Measurements from ENCODE around the gene NLK. TPM values are rescaled to one million over a fixed set of nuclear protein-coding genes. Genes with fewer than 3 reads are reported as not detected.
"Not testable (repeated sequence)": the region's sequence is repeated elsewhere in the genome, so short reads cannot be mapped to it uniquely, and the experiment has no call there.

Gene NLK
- total RNA-seq (2014; rRNA removed; shearing (Covaris generic); ENCODE audit: low replicate concordance), result 9.1 and 18.0 TPM in 2 replicates

DNA sequence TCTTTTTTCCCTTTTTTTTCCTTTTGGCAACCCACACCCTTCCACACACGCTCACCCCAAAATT is at the start of gene NLK:
NLK (plus strand) TSS at position 21 of the 64 bp plus-strand sequence. CDS start 197 bp downstream, outside the sequence.
- no peak for DNase-seq (ENCODE audit: low read depth)
- in situ Hi-C loops (cut with HindIII; ENCODE audit: low pct_unique_long_range_greater_than_20kb, low sequenced_read_pairs), result no loop called here

- in situ Hi-C loops (cut with HindIII; ENCODE audit: low pct_unique_long_range_greater_than_20kb, low sequenced_read_pairs), result no loop called here
- no peak for DNase-seq (ENCODE audit: low read depth)
Observed at GRCh38 chr17:27993161-27993695, 49.2 kb upstream of the NLK start.

DNA sequence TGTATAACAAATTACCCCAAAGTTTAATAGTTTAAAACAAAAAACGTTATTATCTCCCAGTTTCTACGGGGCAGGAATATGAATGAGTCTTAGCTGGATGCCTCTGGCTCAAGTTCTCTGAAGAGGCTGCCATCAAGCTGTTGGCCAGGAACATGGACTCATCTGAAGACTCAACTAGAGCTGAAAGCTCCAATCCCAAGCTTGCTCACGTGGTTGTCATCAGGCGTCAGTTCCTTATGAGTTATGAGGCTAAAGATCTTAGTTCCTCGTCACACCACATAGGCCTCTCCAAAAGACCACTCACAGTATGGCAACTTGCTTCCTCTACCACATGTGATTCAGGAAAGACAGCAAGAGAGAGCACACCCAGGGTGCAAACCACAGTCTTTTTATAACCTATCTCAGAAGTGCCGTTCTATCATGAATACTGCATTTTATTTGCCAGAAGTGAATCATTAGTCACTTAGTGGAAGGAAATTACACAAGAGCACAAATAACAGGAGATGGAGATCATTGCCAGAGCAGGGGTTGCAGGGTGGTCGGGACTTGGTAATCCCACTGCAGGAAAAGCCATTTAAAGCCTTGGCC is 48.7 kb upstream of the NLK start:
- in situ Hi-C loops (cut with HindIII; ENCODE audit: low pct_unique_long_range_greater_than_20kb, low sequenced_read_pairs), result no loop called here
- DNase-seq (ENCODE audit: low read depth), result no peak

GRCh38 chr17:27994586-27994985 is 47.9 kb upstream of the NLK start:
- in situ Hi-C loops (cut with HindIII; ENCODE audit: low pct_unique_long_range_greater_than_20kb, low sequenced_read_pairs), result no loop called here
- no peak for DNase-seq (ENCODE audit: low read depth)

- in situ Hi-C loops (cut with HindIII; ENCODE audit: low pct_unique_long_range_greater_than_20kb, low sequenced_read_pairs), result no loop called here
- DNase-seq (ENCODE audit: low read depth), result no peak
Observed at GRCh38 chr17:27995554-27995953, 46.9 kb upstream of the NLK start.

- in situ Hi-C loops (cut with HindIII; ENCODE audit: low pct_unique_long_range_greater_than_20kb, low sequenced_read_pairs), result no loop called here
- no peak for DNase-seq (ENCODE audit: low read depth)
Observed at GRCh38 chr17:27996202-27997043, 46.1 kb upstream of the NLK start.

- DNase-seq (ENCODE audit: low read depth), result no peak
- in situ Hi-C loops (cut with HindIII; ENCODE audit: low pct_unique_long_range_greater_than_20kb, low sequenced_read_pairs), result no loop called here
Observed at GRCh38 chr17:27997044-27997401, 45.5 kb upstream of the NLK start.

DNA sequence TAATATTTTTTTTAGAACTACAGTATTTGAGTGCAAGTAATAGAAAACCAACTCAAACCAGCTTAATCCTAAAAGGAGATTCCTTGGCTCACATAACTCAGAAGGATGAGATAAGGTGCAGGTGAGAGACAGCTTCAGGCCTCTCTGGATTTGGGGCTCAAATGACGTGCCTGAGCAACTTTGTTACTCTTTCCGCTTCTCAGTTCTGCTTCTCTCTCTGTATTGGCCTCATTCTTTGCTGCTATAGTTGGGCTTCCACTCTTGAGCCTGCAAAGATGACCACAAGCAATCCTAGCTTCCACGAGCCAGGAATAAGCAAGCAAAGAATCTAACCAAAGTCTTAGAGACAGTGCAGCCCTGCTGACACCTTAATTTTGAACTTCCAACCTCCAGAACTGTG is 45.0 kb upstream of the NLK start:
- in situ Hi-C loops (cut with HindIII; ENCODE audit: low pct_unique_long_range_greater_than_20kb, low sequenced_read_pairs), result no loop called here
- no peak for DNase-seq (ENCODE audit: low read depth)

GRCh38 chr17:28001149-28001548 is 41.3 kb upstream of the NLK start:
- in situ Hi-C loops (cut with HindIII; ENCODE audit: low pct_unique_long_range_greater_than_20kb, low sequenced_read_pairs), result no loop called here
- no peak for DNase-seq (ENCODE audit: low read depth)

- DNase-seq (ENCODE audit: low read depth), result no peak
- in situ Hi-C loops (cut with HindIII; ENCODE audit: low pct_unique_long_range_greater_than_20kb, low sequenced_read_pairs), result no loop called here
Observed at GRCh38 chr17:28004344-28004743, 38.1 kb upstream of the NLK start.

GRCh38 chr17:28007925-28008324 is 34.6 kb upstream of the NLK start:
- DNase-seq (ENCODE audit: low read depth); in situ Hi-C loops (cut with HindIII; ENCODE audit: low pct_unique_long_range_greater_than_20kb, low sequenced_read_pairs): not testable (repeated sequence)

GRCh38 chr17:28008513-28008912 is 34.0 kb upstream of the NLK start:
- DNase-seq (ENCODE audit: low read depth), result peak; percentile 59
- in situ Hi-C loops (cut with HindIII; ENCODE audit: low pct_unique_long_range_greater_than_20kb, low sequenced_read_pairs), result no loop called here

DNA sequence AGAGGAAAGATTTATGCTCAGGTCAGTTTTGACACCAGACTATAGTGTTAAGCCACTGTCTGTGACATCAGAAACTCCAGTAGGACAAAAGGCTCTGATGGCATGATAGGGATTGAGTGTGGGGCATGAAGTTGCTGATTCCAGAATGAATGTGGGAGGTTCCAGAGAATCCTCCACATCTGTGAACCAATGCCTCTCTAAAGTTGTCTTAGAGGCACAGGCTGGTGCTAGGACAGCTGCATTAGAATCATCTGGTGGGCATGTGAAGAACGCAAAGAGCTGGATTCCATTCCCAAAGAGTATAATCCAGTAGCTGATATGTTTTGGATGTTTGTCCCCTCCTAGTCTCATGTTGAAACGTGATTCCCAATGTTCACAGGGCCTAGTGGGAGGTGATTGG is 32.1 kb upstream of the NLK start:
- no peak for DNase-seq (ENCODE audit: low read depth)
- in situ Hi-C loops (cut with HindIII; ENCODE audit: low pct_unique_long_range_greater_than_20kb, low sequenced_read_pairs), result no loop called here

DNA sequence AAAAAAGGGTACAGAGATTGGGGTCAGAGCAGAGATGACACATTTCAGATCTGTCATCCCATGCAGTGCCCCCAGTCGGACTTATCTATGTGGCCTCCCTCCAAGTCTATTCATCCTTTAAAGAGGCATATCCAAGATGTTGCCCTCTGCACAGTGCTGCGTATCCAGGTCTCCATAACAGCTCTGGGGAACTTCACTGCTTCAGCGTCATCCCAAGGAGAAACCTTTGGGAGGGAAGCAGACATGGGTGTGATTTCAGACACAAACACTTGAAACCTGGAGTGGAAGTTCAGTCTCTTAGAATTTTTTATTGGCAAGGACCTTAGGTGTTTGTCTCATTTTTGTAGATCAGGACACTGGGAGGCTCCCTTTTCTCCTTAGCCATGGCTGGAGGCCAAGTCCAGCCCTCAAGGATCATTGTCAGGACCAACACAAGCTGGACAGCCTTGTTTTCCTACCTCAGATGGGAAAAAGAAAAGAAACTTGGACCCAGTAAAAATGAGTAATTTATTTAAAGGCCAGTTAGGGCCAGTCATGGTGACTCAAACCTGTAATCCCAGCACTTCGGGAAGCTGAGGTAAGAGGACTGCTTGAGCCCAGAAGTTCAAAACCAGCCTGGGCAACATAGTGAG is 23.9 kb upstream of the NLK start:
- peak; percentile 38 for DNase-seq (ENCODE audit: low read depth)
- in situ Hi-C loops (cut with HindIII; ENCODE audit: low pct_unique_long_range_greater_than_20kb, low sequenced_read_pairs), result no loop called here

DNA sequence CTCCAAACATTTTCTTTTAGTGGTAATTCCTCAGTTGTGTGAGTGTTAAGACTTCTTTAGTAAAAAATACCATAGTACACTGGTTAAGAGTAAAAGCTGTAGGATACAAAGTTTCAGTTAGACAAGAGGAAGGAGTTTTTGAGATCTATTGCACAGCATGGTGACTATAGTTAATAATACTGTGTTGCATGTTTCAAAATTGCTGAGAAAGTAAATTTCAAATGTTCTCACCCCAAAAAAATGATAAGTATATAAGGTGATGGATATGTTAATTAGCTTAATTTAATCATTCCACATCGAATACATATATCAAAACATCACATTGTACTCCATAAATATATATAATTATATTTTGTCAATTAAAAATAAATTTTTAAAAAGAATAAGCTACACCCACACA is 22.0 kb upstream of the NLK start:
- no peak for DNase-seq (ENCODE audit: low read depth)
- in situ Hi-C loops (cut with HindIII; ENCODE audit: low pct_unique_long_range_greater_than_20kb, low sequenced_read_pairs), result no loop called here

- in situ Hi-C loops (cut with HindIII; ENCODE audit: low pct_unique_long_range_greater_than_20kb, low sequenced_read_pairs), result no loop called here
Observed at GRCh38 chr17:28029044-28029443, 13.4 kb upstream of the NLK start.

DNA sequence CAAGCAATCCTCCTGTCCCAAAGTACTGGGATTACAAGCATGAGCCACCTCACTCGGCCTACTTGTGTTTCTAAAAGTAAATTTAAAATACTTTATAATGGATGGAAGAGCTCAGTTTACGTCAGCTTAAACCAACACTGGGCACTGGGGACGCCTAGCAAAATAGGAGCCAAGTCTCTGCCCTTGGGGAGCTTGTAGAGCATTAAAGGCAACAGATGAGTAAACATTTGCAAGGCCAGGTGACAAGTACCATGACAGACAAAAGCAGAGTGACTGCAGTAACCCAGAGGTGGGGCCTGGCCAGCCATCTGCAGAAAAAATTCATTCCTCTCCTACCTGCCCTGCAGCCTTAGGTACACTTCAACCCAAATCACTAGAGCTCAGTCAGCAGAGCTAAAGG is 12.1 kb upstream of the NLK start:
- no peak for DNase-seq (ENCODE audit: low read depth)
- in situ Hi-C loops (cut with HindIII; ENCODE audit: low pct_unique_long_range_greater_than_20kb, low sequenced_read_pairs), result no loop called here

More at GRCh38 chr17:28029044-28029443, 13.4 kb upstream of the NLK start:
- DNase-seq (ENCODE audit: low read depth), result no peak

GRCh38 chr17:28031174-28031573 is 11.3 kb upstream of the NLK start:
- in situ Hi-C loops (cut with HindIII; ENCODE audit: low pct_unique_long_range_greater_than_20kb, low sequenced_read_pairs), result no loop called here
- no peak for DNase-seq (ENCODE audit: low read depth)

DNA sequence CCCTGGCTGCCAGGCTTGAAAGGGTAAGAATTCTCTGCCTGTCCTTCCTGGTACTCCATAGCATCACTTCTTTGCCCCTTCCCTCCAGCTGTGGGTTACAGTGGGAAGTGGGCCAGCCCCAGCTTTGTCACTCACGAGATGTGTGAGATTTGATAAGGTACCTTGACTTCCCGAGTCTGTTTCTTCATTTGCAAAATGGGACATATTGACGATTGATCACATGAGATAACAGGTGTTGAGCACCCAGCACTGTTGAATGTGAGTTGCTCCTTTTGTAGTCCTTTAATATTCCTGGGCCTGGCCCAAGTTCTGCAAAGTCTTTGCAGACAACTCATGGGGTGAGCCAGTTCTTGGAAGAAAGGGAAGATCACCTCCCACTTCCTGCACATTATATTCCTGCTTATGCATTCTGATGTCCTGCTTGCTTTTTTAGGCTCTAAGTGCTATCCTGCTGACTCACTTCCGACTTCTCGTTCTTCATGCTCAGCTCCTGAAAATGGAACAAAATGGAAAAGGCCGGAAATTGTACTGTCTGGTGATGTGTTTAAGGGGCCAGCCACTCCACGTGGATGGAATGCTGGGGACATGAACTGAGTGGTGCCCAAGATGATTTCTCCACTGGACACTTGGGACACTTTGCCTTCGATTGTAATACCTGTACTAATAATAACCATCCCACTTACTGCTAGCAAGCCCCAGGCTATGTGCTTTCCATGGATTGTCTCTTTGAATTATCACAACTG is 8.3 kb upstream of the NLK start:
- DNase-seq (ENCODE audit: low read depth), result no peak
- in situ Hi-C loops (cut with HindIII; ENCODE audit: low pct_unique_long_range_greater_than_20kb, low sequenced_read_pairs), result no loop called here

All from Caki2 (cell line).